K562 (cell line): ENCODE results near the gene NFS1. TPM values are rescaled to one million over a fixed set of nuclear protein-coding genes. Genes with fewer than 3 reads are reported as not detected.
"Not testable (repeated sequence)": the region's sequence is repeated elsewhere in the genome, so short reads cannot be mapped to it uniquely, and the experiment has no call there.

ENCODE experiments used
- ATAC-seq: fragments of 200-7000 bp; cut with Tn5 transposase; 3 replicates; pipeline ENCODE4 v1.9.1; 2020; ENCODE audit warnings: moderate library complexity
- BruUV-seq: library from RNA; stranded (reverse); fragments of 400-500 nt; replicated peaks from 2 replicates; lab custom pipeline; 2021; lab: Mats Ljungman, UMichigan
- CTCF ChIA-PET: fragments of 300-600 bp; formaldehyde crosslinking; extraction: SDS; loops from one replicate; lab custom pipeline; 2021; ENCODE audit warnings: low intra/inter-chr PET ratio; lab: Yijun Ruan, JAX
- POLR2A ChIA-PET: fragments of 300-600, 350-650 bp; sonication (Branson Sonifier 250); formaldehyde crosslinking; extraction: SDS; loops from one replicate; lab custom pipeline; 2021; ENCODE audit warnings: antibody characterized with exemption, inconsistent platforms; lab: Yijun Ruan, JAX
- DNase-seq, 4 experiments: peaks; one replicate each; pipeline versions ENCODE4 v3.0.0 to v3.0.0-alpha.2; 2011 to 2018; ENCODE audit warnings: low spot score in 3 of 4, mixed read lengths in 3 of 4; ENCODE audit errors: extremely low read depth in 1 of 4
- FAIRE-seq: peaks from 2 replicates; lab custom pipeline; 2011; peaks lifted over from hg19 to GRCh38; lab: Jason Lieb, UNC
- H2AFZ ChIP-seq: 2 replicates; pipeline ENCODE4 v1.6.0; 2011; ENCODE audit warnings: low read depth, low read length, control low read depth, inconsistent platforms
- H3K27ac ChIP-seq: fragments of 200-600 bp; 3 replicates; pipeline ENCODE4 v1.8.0; 2011; ENCODE audit warnings: low read depth, mild to moderate bottlenecking, control low read depth, inconsistent platforms, low read length, moderate library complexity, mixed read lengths; ENCODE audit errors: extremely low read depth
- H3K27me3 ChIP-seq, 2 experiments: fragments of 300-600 bp in 1 of 2; 2 replicates in 1 of 2; 3 replicates in 1 of 2; pipeline versions ENCODE4 v1.6.0 to v1.8.0; 2011; ENCODE audit warnings: inconsistent platforms in 2 of 2, low read length in 2 of 2, mild to moderate bottlenecking in 1 of 2, mixed read lengths in 1 of 2, moderate library complexity in 1 of 2; ENCODE audit not compliant: control insufficient read depth in 2 of 2, insufficient read depth in 2 of 2
- H3K36me3 ChIP-seq: fragments of 300-600 bp; 3 replicates; pipeline ENCODE4 v1.8.0; 2011; ENCODE audit warnings: mild to moderate bottlenecking, low read length, inconsistent platforms; ENCODE audit not compliant: control insufficient read depth, insufficient read depth
- H3K4me1 ChIP-seq, 2 experiments: fragments of 200-600 bp in 1 of 2; replicated peaks in 1 of 2; 2 replicates in 1 of 2; 3 replicates in 1 of 2; pipeline versions ENCODE4 v1.5.1 to v1.8.0; 2011; ENCODE audit warnings: inconsistent platforms in 2 of 2, low read length in 2 of 2, mild to moderate bottlenecking in 1 of 2, mixed read lengths in 1 of 2, moderate library complexity in 1 of 2; ENCODE audit not compliant: control insufficient read depth in 2 of 2, insufficient read depth in 2 of 2
- H3K4me2 ChIP-seq: 2 replicates; pipeline ENCODE4 v1.6.1; 2011; ENCODE audit warnings: low read length, control low read depth, inconsistent platforms, mixed read lengths; ENCODE audit not compliant: insufficient read depth
- H3K4me3 ChIP-seq: fragments of 200-600 bp; sonication (generic), shearing (Covaris generic); 2 replicates; pipeline ENCODE4 v1.5.1; 2016; ENCODE audit warnings: control low read depth, inconsistent platforms
- H3K79me2 ChIP-seq: fragments of 200-600 bp; 3 replicates; pipeline ENCODE4 v1.8.0; 2011; ENCODE audit warnings: low read length, inconsistent platforms; ENCODE audit not compliant: control insufficient read depth, insufficient read depth
- H3K9ac ChIP-seq, 2 experiments: 2 replicates each; pipeline versions ENCODE4 v1.6.0 to v1.6.1; 2011; ENCODE audit warnings: low read depth in 2 of 2, low read length in 2 of 2, control low read depth in 1 of 2, inconsistent platforms in 1 of 2, mild to moderate bottlenecking in 1 of 2, mixed read lengths in 1 of 2; ENCODE audit not compliant: insufficient read depth in 1 of 2
- H3K9me1 ChIP-seq: one replicate; pipeline ENCODE4 v1.6.0; 2011; ENCODE audit warnings: inconsistent platforms, mild to moderate bottlenecking, low read length, moderate library complexity; ENCODE audit not compliant: control insufficient read depth, insufficient read depth
- H3K9me3 ChIP-seq: replicated peaks from 2 replicates; pipeline ENCODE4 v1.5.1; 2011; ENCODE audit warnings: low read depth, low read length, inconsistent platforms; ENCODE audit not compliant: control insufficient read depth, insufficient read depth
- H4K20me1 ChIP-seq: replicated peaks from 2 replicates; pipeline ENCODE4 v1.6.1; 2011; ENCODE audit warnings: low read length, inconsistent platforms, mixed read lengths; ENCODE audit not compliant: control insufficient read depth, insufficient read depth
- POLR2A ChIP-seq: fragments of 450-650 bp; conservative IDR thresholded peaks from 2 replicates; pipeline ENCODE4 v1.6.1; 2016
- SUPT5H ChIP-seq: fragments of 450-650 bp; IDR thresholded peaks from 2 replicates; pipeline ENCODE4 v1.6.1; 2016
- TAF9B ChIP-seq: fragments of 450-650 bp; IDR thresholded peaks from 2 replicates; pipeline ENCODE4 v1.6.1; 2018; ENCODE audit warnings: mild to moderate bottlenecking; ENCODE audit not compliant: partially characterized antibody
- WGBS: fragments of 100-300 bp; shearing (Covaris generic); methylation state at CpG from one replicate; pipeline ENCODE4 v1.1.6; 2016; ENCODE audit warnings: low coverage, mixed read lengths; ENCODE audit not compliant: insufficient coverage; ENCODE audit errors: missing lambda C conversion rate; 5-methylcytosine and 5-hydroxymethylcytosine counted together
- in situ Hi-C: fragments of 300-500 bp; cut with MboI; formaldehyde crosslinking; loops from 4 replicates; pipeline ENCODE4 v1.15.0; 2018; ENCODE audit warnings: inconsistent platforms, mixed read lengths
- intact Hi-C: fragments of 100-400 bp; cut with micrococcal nuclease; formaldehyde crosslinking; loops from 2 replicates; pipeline ENCODE4 v1.14.2; 2022
- polyA plus RNA-seq, 8 experiments: library from polyadenylated mRNA; depleted of rRNA in 4 of 8; stranded (reverse) in 5 of 8; unstranded in 3 of 8; fragments of >200 nt; fragmentation: Nextera tagmentation in 2 of 8; fragmentation: Illumina TruSeq in 1 of 8; extraction: Ambion mirVana in 2 of 8; extraction: Trizol in 1 of 8; gene quantifications; 2 replicates each; pipeline versions ENCODE4 v1.2.1 to v1.2.3, GENCODE V29; 2011 to 2014; ENCODE audit warnings: inconsistent platforms in 1 of 8, missing spikeins in 1 of 8
- total RNA-seq, 7 experiments: library from RNA; depleted of rRNA in 6 of 7; stranded (reverse); fragments of >200 nt in 6 of 7; fragmentation: Illumina TruSeq in 2 of 7; extraction: Trizol in 2 of 7; gene quantifications; 2 replicates each; pipeline versions ENCODE4 v1.2.1 to v1.2.3, GENCODE V29; 2011 to 2021; ENCODE audit warnings: low replicate concordance in 1 of 7

The NFS1 gene
- total and polyA plus RNA-seq, 9 of the 15 experiments (the other 6 are each of a cell fraction or from before 2014, with no cell fraction given) = 11.5 to 84.8 (median 47.1) TPM

- no peak for TF ChIP-seq TAF9B
- TF ChIP-seq, all 486 proteins: peak for 7
These were observed 25.4 kb upstream of the NFS1 start (continued) for GRCh38 chr20:35724321-35725230.

DNA sequence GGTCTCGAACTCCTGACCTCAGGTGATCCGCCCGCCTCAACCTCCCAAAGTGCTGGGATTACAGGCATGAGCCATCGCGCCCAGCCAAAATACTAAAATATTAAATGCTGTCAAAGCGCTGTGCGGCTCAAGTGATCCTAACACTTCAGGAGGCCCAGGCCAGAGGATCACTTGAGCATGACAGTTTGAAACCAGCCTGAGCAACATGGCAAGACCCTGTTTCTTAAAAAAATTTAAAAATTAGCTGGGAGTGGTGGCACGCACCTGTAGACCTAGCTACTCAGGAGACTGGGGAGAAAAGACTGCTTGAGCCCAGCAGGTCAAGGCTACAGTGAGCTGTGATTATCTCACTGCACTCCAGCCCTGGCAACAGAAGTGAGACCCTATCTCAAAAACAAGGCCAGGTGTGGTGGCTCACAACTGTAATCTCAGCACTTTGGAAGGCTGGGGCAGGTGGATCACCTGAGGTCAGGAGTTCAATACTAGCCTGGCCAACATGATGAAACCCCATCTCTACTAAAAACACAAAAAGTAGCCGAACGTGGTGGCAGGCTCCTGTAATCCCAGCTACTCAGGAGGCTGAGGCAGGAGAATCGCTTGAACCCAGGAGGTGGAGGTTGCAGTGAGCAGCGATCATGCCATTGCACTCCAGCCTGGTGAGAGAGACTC, 24.6 kb upstream of the NFS1 start:
- peaks cover 87% of the 10 kb centered on the region for H3K79me2 ChIP-seq
- H3K27me3 ChIP-seq, BruUV-seq, intact Hi-C loops, FAIRE-seq, ATAC-seq, H3K9ac ChIP-seq, H3K4me2 ChIP-seq, H3K4me1 ChIP-seq, DNase-seq, H2AFZ ChIP-seq, H3K9me3 ChIP-seq, H3K27ac ChIP-seq, H3K9me1 ChIP-seq, CTCF ChIA-PET, H3K4me3 ChIP-seq, in situ Hi-C loops: not testable (repeated sequence)
- peaks cover 96% of the 10 kb centered on the region for H3K36me3 ChIP-seq
- peaks cover 24% of the 10 kb centered on the region for H4K20me1 ChIP-seq
- 98% methylated on average over 12 of the region's 12 CpGs for WGBS
- TF ChIP-seq POLR2A (peak; percentile 20; the same call in 1 of the 2 replicates), SUPT5H (0 out of 2 replicates have a peak, but pooled peaks have one; percentile 5)
- POLR2A ChIA-PET = interaction anchor here (0.6 to 7.2 kb wide), 6 partner anchors 9 to 58 kb away, joined by 3 to 102 read pairs (median 7); partner anchors contain the start of genes NFS1 and ROMO1
